HK-2 (cell line): ENCODE measurements around the gene FTO.
A peak's percentile ranks its signal among the peaks of the same experiment; 100 is the strongest.

Source experiments
- DNase-seq: peaks from one replicate; pipeline ENCODE4 v3.0.0-alpha.2; 2018; ENCODE audit not compliant: unreplicated experiment

FTO gene

DNA sequence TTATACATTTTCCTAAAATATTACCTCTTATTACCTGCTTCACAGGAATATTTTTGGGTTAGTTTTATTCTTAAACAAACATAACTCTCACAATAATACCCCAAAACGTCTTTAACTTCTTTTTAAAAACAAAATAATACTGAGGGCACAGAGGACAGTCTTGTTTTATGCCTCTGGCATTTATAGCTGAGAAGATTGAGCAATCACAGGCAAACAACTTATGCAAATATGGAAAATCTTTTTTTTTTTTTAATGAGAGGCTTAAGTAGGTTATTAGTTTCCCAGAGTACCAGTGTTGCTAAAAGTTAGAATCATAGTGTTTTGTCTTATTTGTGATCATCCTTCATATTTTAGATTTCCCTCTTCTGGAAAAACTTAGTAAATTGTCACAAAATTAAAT is 195.0 kb downstream of the FTO start:
- DNase-seq = no peak

DNA sequence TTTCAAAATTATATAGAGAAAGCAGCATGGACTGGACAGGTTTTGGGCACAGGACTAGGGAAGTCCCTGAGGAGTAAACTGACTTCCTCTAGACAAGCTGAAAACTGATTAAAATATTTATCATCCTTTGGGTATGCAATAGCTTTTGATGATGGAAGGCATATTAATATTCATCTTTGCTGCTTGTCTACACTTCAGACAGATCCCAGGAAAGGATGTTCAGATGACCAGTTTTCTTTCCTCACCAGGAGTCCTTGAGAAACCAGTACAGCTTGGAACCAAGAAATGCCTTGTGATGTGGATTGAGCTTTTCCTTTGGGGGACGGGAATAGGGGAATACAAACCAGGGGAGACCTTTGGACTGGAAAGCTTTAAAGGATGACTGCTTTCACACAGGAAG is 195.5 kb downstream of the FTO start:
- DNase-seq = no peak

DNA sequence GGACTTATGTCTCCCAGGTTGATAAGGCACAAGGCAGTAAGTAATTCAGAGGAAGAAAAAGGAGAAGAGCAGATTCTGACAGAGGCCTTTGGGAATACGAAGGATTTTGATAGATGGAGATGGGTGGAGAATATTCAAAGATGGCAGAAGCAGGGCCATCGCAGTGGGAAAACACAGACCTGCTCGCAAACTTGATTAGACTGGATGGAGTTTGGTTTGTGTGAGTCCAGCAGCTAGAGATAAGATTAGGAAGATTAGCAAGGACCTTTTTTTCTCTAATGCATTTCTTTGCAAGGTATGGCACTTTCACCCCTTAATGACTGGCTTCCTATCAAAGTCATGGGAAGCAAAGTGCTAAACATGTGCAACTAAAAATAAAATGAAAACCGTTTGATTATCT is 196.7 kb downstream of the FTO start:
- DNase-seq = no peak

DNA sequence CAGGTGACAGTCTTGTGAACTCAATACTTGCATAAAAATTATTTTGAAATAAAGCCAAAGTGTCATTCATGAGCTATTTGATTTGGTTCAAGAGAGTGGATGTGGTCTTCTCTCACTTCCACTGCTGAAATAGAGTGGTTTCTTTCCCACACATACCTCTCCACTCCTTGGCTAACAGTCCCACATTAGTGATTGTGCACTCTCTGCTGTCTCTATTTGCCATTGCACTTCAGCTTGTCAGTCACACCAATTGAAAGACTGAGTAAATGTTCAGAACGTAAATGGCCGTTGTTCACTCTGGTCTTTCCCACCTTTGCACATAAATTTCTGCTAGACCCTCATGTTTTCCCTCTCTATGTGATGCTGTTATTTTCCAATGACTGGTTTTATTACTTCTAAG is 197.5 kb downstream of the FTO start:
- no peak for DNase-seq

DNA sequence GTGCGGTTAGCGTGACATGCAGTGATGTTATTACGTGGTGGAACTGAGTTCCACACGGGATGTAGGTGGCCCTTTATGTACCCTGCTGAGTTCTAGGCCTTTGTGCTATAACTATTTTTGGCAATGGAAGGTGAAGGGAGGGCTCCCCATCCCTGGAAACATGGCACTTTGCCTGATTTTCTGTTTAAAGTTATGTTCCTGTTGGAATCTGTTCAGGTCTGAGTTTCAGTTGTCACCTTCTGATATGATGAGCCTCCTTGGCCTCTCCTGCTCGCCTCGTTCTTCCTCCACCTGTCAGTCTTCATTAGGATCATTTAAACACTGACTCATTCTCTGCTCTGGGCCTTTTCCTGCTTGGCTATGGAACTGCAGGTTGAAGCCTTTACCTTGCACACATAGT is 200.6 kb downstream of the FTO start:
- DNase-seq = no peak

DNA sequence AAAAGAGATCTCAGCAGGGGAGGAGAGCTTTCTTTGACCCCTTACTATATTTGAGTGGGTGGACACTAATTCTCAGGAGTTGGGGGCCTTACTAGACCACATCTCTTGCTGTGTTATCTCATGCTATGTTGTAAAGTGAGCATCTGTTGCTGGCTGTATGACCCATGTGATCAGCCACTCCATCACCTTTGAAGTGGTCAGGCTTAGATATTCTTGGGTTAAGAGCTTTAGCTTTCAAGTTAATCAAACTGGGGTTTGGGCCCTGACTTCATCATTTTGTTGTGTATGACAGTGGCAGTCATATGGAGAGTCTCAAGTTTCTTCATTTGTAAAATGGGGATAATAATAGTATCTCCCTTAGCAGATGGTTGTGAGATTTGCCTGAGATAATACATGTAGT is 201.1 kb downstream of the FTO start:
- no peak for DNase-seq

DNA sequence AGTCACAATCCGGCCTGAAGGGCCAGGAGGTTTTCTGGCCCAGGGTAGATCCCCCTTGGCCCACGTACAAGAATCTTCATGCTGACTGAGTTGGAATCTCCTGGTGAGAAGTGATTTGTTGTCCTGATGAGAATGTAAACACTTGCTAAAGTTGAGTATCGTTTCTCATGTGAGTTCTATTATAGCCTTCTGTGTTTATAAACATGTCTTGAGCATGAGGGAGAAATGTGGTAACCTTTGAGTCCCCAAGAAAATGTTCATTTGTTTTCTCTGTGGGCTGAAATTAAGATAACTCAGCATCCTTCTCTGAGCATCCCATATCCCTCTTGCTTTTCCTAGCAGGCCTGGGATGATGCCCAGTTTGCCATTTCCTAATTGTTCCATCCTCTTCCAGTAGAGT is 204.8 kb downstream of the FTO start:
- DNase-seq = no peak

DNA sequence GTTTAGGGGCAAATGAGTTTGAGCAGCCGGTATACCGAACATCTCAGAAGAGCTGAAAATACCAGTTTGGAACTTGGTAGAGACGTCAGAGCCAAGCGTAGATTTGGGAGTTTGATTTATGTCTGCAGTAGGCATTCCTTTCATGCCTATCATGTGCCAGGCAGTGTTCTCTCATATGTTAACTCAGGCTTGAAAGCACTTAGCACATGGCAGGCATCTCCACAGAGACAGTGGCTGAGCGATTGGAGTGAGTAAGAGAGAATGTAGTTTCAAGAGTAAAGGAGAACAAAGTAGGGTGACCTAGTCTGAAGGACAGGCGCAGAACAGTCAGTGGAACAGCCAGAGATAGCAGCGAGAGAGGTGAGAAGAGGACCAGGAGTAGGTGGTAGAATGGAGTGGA is 207.0 kb downstream of the FTO start:
- no peak for DNase-seq

DNA sequence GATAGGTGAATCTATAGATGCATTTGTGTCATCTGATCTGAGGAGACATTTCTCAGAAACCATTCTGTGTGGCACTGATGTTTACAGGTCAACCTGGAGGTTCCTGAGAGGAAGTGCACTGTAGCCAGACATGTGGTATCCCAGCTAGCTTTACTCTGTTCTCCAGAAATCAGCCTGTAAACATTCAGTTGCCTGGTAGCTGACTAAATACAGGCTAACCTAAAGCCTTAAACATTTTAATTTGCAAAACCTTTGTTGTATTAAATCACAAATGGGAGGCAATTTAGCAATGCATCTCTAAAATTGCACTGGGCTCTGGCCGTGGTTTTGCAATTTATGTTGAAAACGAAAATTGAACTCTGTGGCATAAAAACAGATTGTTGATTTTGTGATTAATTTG is 207.6 kb downstream of the FTO start:
- no peak for DNase-seq

DNA sequence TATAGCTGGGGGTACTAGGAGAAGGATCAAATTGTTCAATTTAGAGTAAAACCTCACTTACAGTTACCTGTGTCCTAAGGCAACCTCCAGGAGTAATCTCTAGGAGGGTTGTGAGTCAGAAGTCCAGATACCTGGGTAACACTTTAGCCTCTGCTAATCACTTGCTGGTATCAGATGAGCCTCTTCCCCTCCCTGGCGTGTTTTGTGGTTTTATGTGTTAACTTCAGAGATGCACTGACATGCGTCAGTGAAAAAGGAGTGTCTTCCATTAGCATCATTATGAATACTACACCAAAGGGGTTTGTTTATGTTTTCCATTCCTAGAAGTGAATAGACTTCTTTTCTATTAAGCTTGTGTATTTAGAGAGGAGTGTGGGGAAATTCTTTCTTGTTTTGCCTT is 208.2 kb downstream of the FTO start:
- peak; percentile 14 for DNase-seq

DNA sequence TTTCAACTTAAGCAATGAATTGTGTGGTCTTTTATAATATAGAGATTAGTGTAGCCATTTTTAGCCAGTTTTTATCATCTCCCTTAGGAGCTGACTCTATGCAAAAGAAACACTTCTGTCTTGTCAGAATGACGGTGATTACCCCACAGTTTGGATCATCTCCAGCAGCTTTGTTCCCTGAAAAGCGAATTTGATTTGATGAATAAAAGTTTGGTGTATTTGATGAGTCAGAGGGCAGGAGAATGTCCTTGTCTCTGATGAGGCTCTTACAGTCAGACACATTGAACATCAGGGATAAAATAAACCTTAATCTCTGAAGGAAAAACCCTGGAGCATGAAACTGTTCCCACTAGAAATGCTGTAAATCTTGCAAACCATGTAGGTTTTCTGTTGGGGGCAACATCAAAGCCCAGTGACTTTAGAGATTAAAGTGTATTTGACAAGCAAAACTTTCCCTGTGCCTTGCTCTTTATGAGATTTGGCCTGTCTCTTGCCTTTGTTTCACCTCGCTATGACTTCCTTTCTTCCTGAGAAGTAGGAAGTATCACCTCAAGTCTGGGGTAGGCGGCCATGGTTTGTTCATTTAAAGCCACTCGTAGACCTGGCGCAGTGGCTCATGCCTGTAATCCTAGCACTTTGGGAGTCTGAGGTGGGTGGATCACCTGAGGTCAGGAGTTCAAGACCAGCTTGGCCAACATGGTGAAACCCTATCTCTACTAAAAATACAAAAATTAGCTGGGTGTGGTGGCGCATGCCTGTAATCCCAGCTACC is 209.3 kb downstream of the FTO start:
- no peak for DNase-seq

DNA sequence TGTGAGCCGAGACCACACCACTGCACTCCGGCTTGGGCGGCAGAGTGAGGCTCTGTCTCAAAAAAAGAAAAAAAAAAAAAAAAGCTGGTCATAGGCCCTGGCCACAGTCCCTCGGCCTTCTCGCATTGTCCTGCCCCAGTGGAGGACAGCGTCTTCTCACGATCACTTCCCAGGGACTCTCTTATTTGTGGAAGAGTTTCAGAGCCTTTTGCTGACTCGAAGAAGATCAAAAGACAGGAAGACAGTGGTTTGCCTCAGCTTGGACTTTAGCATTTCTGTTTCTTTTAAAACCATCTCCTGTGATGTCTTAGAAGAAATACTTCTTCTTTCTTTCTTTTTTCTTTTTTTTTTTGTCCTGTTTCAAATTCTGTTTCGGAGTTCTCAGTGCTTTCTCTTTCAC is 210.0 kb downstream of the FTO start:
- DNase-seq = no peak

DNA sequence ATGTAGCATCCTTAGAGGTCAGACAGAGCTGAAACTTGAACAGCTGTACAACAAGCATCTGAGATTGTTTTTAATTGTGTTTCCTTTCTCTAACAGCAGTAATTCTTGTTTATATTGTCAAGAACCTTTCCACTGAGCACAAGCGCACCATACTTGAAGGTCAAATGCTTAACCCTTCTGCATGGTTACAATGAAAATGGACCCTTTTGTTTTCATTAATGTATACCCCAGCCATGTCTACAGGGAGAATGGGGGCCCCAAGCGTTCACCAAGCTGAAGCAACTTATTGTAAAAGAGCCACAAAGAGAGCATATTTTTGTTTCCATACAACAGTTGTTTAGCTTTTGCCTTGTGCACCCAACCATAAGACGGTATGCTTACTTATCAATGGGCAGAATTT is 210.8 kb downstream of the FTO start:
- no peak for DNase-seq

DNA sequence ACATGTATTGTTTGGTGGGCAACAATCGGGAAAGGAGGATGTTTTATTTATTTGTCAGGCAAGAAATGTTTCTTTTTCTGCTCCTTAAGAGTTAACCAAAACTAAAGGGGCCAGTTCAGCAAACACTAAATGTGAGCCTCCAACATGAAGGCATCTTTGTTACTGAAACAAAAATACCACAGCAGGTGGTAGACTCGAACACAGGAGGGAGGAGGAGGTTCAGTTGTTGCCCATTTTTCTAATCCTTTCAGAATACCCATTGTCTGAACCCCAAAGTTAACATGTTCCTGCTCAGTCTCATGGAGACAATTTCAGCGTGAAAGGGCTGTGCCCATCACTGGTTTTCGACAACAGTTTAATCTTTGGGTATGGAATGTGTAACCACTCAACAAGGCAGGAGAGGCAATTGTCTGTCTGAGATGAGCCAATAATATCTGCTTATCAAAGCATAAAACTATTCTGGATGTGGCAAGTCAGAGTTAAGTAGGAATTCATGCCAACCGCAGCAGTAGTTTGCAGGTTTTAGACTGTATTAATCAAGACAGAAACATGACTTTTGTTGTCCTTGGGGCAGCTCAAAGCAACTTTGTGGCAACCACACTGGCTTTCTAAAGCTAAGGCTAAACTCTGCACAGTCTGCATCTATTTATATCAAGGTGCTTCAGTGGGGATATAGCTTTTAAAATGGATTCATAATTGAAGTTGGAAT is 211.7 kb downstream of the FTO start:
- no peak for DNase-seq

DNA sequence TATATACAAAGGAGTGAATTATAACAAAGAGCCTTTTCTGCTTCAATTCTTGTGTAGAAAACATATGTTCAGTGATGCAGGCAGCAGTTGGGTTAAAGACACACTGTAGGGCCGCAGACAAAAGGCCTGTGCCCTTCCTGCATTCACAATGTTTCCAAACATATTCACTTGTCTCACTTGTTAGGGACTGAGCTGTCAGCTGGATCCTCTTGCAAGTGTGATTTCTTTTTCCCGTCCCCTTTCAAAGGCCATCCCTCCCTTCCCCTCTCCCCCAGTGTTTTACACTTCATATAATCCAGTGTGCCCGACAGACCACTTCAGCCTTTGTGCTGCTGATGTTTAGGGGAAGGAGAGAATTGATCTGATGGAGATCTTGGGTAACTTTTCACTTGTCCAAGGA is 217.0 kb downstream of the FTO start:
- no peak for DNase-seq

DNA sequence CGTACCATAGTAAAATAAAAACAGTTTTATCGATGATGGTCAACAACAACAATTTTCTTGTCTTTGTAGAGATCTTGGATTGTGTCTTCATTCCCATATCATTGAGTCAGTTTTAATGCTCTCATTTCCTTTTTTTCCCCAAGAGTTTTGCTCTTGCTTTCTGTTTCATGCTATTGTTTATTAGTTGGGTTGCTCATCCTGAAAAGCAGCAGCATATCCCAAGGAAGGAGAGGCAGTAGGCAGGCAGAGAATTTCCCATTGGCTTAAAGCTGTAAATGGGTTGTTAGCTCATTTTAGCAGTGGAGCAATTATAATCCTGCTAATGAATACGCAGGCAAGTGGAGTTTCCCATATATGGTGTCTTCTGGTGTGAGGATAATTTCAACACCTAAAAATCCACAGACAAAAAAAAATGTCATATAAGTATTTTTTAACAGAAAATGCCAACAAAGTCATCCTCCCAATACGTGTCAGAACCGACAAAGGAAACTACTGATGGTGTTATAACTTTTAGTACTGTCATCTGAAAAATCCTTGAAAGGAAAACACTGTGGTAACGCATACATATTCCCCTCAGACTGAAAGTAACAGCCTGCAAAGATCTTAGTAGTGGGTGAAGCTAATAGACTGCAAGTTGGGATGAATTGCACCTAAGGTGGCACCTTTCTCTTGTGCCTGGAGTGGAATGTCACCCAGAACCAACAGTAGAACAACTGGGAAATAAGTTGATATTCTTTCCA is 218.3 kb downstream of the FTO start:
- no peak for DNase-seq

DNA sequence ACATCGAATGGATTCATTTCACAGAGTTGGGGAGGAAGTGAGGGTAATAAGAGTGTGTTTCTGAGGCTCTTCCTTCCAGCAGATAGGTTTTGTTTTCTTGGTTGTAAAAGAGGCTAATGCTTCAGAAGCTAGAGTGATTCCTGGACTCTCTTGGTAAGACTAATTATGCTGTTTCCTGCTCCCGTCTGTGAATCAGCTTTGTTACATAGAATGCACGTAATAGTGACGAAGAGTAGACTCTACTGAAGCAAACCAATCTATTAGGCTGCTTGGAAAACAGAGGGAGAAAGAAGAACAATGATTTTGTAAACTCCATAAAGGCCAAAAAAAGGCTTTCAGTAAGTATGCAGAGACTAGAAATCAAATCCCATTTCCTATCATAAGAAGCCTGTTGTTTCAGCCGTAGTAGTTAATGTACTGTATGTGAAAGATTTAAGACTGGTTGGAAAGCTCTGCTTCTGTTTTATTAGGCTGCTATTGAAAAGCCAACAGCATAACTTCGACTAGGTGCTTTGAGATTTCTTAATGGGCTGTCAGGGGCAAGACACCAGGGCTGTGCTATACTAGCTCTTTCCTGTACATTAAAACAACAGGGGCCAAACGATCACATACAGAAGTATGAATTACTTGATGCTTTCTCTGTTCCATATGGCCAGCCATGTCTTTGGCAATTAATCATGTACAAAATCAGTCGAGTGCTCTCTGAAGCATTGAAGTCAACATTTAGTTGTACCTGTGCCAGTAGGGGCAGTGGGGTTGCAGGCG is 219.0 kb downstream of the FTO start:
- DNase-seq = no peak

DNA sequence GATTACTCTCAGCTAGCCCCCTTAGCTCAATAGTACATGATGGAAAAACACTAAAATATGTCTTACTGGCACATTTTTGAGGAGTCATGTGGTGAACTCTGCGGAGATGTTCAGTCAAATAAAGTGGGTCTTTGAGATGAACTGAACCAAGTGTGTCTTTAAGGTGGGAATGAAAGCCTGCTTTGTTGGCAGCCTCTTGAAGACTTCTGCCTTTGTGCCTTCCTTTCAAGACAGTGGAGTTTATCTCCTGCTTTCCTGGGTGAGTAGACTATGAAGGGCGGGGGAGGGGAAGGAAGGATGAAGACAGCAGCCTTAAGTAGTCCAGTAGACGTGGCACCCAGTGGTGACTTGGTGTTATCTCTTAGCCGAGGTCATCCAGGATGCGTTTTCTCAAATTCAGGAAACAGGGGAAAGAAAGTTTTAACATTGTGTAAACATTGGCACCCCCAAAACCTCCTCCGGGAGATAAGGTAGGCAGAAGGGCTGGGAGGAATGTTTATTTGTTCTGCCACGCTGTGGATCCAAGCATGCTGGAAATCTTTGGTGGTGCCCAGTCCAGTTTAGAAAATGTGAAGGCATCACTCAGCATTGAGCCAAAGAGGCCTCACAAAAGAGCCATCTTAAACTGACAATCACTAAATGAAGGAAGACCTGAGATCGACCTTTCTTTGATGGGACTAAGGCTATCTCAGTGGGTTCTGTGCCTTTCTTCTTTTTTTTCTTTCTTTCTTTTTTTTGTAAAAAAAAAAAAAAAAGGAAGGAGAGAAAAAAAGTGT is 220.6 kb downstream of the FTO start:
- DNase-seq = no peak

DNA sequence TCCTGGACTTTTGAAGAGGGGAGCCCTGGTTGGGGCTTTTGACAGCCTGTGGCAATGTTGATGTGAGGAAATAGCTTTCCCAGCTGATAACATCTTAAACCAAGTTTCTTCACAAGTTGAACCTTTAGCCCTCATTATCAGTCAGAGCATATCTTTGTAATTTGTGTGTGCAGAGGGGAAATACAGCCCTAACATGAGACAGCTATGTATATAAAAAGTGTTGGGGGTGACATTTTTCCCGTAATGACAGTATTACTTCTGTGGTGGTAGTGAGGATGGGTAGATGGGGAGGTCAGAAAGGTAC is 221.1 kb downstream of the FTO start:
- DNase-seq = no peak

DNA sequence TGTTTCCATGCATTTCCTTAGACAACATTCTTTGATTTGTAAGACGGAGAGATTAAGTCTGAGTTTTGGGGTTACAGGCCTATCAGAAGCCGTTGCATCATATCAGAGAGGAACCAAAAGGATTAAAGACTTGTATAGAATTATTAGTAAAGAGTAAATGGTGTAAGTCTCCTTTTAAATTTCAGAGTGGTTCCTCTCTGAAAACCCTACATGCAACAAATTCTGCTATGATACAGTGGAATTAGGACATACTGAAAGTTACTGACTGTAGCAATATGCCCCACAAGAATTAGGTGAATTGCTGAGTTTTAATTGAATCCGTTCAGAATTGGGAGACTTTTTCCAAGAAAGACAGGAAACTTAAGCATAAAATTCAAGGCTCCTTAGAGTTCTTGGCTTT is 221.6 kb downstream of the FTO start:
- no peak for DNase-seq

DNA sequence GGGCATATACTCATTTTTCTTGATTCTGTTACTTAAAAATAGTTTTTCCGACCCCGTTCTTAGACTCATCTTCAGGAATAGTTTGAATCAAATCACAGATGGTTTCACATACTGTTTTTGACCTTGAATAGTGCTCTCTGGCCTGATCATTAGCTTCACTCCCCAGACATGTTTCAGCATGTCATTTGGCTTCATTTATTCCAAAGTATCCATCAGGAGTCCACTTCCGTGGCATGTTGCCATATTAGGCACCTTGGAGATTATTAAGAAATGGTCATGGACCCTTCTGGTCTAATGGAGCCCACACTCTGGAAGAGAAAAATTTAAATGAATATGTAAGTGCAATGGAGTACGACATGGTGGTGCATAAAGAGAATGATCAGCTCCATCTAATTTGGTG is 222.3 kb downstream of the FTO start:
- no peak for DNase-seq

DNA sequence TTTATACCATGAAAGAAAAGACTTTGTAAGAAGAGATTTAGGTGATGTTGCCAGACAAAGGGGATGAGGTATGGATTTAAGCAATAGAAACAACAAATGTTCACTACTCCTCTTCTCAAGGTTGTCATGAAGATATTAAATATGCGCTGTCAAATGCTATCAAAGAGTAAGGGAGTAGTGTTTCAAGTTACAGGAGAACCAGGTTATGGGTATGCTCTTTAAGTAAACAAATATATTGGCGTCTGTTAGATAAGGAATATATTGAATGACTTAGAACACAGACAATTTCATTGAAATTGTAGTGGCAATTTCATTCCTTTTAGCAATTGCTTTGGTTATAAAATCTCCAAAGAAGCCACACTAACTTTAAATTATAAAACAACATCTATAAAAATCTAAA is 229.0 kb downstream of the FTO start:
- DNase-seq = no peak
